Hepatocyte (in vitro differentiated cells): ENCODE data around the gene FBN3.

Source experiments
- CTCF ChIP-seq: fragments of 200-600 bp; sonication (generic); IDR thresholded peaks from 2 replicates; pipeline ENCODE4 v1.5.1; 2016; ENCODE audit warnings: antibody characterized with exemption, mild to moderate bottlenecking; ENCODE audit not compliant: poor library complexity
- EZH2phosphoT487 ChIP-seq: fragments of 200-600 bp; sonication (generic); IDR thresholded peaks from one replicate; pipeline ENCODE4 v1.6.1; 2018; ENCODE audit warnings: antibody characterized with exemption, mild to moderate bottlenecking, low read depth, moderate library complexity; ENCODE audit not compliant: unreplicated experiment, severe bottlenecking

GRCh38 chr19:8143041-8143440, 6.4 kb downstream of the FBN3 start:
- TF ChIP-seq CTCF (no peak), EZH2phosphoT487 (no peak)
